GM18858 (cell line): ENCODE results near the gene SIK2.

Experiments
- ATAC-seq: cut with Tn5 transposase; IDR thresholded peaks from one replicate; pipeline ENCODE4 v1.9.1; 2021; ENCODE audit not compliant: unreplicated experiment

The SIK2 gene

DNA sequence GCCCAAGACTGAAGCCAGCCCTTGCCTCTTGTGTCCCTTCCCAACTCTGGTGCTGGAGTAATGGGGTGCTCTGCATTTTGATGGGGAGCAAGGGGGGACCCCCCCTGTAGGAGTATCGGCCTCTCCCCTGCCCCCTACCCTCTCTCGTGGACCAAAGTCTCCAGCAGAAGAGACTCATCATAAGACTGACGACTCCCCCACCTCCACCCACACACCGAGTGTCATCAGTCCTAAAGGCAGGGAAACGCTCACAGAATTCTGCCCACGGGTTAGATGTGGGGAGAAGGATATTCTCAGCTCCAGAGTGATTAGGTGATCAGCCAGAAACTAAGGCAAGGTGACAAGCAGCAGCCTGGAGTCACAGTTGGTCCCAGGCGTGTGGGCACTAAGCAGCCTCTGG is 125.2 kb downstream of the SIK2 start:
- no peak for ATAC-seq

DNA sequence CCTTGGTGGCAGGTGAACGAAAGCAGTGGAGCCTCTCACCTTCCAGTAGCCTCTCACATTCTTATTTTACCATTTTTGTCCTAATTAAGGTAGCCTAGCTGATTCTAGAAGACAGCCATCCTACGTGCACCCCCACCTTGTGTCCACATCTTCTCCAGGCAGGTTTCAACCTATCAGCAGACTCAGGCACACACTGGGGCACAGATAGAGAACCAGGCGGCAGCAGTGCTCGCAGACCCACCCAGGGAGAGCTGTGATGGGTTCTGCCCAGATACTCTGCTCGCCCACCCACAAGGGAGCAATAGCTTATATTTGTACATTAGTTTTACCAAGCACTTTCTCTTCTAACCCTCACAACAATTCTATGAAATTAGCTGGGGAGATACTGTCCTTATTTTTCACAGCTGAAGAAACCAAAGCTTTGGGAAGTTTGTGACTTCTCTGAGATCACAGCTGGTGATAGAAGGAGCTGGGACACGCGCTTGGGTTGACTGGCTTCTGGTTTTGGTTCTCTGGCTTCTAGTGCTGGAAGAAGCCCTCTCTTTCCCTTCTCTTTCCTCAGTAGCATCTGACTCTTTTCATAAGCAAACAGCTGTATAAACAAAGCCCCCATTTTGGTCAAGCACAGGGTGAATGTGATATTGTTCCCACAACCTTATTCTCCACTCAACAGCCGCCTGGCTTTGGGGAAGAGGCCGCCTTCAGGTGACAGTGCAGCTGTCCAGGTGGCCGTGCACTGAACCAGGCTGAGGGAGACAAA is 127.0 kb downstream of the SIK2 start:
- ATAC-seq: no peak

DNA sequence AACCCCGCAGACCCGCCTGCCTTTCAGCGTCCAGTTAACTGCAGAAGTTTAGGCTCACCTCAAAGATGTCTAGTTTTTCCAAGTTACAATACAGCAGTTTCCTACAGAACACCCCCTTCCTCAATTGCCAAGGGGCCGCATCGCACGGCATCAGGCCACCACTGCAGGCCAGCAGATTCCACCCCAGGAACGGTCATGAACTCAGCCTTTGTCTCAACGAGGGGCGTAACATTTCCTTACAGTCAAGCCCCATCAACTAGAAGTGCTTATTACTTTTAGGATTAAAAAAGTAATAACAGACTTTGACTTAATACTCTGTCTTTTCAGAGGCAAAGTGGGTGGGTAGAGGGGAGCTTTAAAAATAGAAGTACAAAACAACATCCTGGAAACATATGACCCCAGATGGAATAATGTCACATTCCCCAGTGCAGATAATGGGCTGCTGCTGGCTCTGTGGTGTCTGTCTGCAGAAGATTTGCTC is 127.6 kb downstream of the SIK2 start:
- ATAC-seq: no peak

DNA sequence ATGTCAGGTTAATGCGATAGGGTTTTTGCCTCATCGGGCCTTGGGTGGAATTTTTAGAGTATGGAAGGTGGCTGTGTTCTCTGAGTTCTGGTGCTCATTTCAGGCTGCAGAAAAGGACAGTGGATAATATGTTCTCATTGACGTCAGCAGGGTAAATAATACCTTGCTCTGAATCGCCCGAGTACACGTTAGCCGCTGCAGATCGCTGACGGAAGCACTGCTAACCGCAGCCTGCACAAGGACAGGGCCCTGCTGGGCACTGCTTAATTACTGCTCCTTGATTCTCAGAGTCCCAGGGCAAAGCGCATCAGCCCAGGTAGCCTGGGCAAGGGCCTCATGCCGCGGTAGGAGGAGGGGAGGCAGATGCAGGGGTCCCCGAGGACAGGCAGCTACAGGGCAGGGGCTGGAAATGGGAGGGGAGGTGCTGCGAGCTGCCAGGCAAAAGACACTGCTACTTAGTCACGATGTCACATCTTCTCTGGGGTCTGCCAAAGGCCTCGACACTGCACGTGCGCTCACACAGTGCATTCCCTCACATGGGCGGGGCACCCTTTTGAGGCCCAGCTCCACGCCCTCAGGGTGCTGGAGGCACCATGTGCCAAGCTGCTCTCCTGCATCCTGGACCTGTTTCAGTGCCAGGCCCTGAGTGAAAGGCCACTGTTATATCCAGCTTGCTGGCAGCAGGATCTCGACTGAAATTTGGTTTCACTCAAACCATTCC is 128.8 kb downstream of the SIK2 start:
- no peak for ATAC-seq

DNA sequence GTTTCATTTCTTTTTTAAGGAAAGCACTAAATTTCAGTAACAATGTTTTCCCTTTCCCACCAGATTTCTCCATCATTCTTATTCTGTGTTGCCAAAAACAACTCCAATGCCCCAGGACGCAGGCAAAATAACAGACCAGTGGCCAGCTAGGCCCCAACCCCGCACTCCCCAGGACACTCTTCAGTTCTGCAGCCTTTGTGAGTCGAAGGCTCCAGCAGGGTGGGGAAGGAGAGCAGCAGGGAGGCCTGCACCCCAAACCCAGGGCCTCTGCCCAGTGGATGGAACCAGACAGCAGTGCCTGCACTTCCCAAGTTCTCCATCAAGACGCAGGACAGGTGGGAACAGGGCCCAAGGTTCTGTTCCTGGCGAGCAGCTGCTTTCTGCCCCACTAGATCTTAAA is 129.6 kb downstream of the SIK2 start:
- no peak for ATAC-seq

DNA sequence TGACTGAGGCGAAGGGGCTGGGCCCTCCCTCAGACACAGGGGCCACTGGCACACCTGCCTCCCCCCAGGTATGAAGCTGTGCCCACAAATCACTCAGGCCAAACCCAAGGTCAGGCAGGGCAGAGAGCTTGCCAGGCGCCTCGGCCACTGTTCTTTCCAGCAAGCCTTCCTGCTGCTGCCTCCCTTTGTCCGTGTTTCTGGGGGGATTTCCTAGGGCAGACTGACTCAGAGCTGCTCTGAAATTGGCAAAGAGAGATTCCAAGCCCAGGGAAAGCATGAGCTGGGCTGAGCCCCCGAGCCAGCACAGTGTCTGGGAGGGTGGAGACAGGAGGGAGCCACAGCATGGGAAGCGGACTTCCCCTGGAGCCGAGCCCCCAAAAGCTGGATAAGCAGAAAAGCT is 130.8 kb downstream of the SIK2 start:
- no peak for ATAC-seq

DNA sequence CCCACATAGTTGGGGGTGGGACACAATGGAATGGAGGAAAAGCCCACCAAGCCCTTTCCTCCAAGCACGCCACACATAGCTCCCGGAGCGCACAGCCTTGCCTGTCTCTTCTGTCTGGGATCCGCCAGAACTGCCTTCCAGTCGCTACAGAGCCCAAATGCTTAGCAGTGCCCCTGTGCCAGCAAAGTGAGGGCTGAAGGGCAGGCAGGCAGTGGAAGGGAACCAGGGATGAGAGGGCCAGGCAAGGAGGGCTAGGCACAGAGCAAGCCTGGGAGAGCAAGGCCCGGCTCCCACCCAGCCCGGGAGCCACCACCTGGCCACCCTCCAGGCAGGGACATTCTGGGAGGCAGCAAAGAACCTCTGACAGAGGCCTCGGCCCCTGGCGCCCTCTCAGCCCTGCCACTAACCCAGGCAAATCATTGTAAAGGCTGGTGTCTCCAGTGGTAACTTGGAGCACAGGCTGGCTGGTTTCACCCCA is 131.4 kb downstream of the SIK2 start:
- no peak for ATAC-seq

DNA sequence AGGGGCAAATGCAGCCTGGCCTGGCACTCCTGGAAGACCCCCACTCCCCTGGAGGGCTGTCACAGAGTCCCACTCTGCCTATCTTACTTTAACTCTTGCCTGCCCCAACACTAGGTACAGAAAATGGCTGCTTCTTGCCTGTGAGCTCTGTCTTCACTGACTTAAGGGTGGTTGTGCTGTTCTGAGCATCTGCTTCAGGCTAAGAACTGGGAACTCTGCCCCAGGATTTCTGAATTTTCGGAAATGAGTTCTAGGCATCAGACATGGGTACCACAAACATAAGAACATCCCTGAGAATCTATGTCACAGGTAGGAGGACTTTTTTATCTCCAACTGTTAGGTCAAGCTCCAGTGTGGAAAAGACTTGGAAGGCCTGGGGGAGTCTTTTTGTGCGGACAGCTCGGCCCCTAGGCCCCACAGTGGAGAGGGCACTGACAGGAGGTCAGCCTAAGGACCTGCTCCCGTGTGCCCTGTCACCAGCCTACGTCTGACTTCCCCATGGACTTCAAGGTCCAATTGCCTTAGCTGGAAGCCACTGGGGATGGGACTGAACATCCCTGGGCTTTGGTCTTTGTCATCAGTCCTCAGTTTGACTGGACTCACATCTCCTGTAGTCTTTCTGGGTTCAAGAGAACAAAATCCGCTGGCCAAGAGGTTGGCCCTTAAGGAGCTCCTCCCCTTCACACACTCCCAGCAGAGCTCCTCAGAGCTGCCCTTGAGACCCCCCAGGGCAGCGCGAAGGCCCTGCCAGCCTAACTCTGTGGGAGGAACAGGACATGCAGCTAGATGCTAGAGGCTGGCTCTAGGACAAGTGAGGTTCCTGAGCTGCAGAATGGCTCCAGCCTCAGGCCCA is 132.1 kb downstream of the SIK2 start:
- no peak for ATAC-seq

DNA sequence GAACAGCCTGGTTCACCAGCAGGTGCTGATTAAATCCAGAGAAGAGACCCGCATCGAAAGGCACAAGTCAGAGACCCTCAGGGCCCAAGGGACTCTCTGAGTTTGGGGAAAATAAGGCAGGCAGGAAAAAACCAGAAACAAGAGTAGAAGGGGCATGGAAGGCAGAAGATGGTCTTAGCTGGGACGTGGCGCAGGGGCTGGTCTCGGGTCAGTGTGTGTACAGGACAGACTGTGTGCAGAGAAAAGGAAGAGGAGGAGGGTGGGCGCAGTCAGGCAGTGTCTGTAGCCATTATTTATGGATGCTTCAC is 132.7 kb downstream of the SIK2 start:
- ATAC-seq: no peak

DNA sequence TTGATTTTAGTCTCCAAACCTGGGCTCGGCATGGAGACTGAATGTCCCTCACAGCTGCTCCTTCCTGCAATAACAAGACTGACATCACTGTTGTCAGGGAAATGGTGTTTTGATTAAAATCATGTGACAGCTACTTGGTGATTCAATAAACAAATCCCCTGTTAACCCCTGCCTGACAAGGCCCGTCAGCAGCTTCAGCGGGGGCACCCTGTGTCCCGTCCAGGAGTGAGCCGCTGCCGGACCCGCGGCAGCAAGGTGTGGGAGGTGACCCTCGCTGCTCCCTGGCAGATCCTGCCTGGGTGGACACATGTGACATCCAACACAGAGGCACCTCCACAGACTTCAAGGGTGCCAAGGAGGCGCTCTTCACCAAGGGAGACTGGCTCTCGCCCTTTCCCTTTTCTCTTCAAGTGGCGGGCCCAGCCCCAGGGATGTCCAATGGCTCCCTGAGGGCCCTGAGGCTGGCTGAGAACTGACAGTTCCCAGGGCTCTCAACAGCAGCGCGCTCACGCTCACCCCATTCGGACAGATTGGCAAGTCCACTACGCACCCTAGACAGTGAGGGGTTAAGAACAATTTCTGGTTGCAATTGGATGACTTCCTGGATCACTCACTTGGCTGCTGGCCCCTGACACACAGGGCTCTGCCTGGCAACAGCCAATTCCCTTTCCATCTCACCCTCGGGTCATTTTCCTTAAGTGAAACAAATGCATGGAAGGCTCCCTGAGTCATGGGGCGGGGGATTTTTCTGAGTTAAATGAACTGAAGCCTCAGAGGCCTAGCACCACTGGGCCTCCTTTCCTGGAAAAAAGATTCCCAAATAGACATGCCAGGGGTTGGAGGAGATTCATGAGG is 133.2 kb downstream of the SIK2 start:
- no peak for ATAC-seq

DNA sequence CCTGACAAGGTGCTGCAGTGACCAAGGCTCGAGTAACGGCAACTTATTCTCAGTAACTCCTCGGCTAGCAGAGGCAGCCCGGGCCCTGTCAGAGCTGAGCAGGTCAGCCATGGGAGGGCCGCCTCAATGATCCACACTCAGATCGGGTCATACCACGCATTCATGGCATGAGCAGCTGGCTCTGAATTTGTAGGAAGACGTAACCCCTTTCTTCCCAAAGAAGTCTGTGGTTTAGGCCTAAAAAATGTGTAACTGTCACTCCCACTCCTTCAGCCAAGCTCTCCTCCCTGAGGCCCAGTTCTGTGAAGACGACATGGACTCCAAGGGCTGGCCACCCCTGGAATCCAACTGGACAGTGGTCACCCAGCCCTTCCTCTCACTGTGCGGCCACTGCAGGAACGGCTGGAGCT is 133.9 kb downstream of the SIK2 start:
- no peak for ATAC-seq

DNA sequence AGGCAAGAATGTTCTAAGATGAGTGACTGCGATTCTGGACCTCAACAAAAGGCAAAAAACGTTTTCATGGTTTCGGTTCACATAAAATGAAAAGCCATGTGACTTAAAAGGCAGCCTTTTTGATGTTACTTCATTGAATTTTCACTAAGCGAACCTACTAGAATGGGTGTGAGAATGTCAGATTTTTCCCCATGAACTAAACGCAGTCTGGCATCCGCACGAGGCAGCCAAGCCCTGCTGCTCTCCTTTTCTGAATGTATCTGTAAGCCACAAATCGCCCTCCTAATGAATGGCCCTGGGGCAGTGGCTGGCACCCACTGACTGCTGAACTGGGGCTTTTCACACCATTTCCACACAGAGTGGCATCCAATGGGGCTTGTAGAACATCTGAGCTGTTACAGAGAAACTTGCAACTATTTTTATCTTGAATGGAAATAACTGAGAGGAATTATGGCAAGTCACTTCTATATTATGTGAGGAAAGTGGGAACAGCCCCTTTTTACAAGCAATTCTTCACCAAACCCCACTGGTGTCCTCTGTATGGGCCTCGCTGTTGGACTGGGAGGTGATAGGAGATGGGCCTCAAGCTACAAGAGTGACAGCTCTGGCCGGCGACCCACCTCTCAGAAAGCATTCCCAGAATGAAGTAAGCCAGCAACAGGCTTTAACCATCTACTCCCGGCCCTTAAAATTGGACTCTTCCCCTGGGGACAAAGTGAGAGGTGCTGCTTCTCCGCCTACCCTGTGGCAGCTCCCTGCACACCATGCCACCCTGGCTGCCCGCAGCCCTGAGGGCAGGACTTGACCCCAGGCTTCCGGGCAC is 134.6 kb downstream of the SIK2 start:
- ATAC-seq: no peak

DNA sequence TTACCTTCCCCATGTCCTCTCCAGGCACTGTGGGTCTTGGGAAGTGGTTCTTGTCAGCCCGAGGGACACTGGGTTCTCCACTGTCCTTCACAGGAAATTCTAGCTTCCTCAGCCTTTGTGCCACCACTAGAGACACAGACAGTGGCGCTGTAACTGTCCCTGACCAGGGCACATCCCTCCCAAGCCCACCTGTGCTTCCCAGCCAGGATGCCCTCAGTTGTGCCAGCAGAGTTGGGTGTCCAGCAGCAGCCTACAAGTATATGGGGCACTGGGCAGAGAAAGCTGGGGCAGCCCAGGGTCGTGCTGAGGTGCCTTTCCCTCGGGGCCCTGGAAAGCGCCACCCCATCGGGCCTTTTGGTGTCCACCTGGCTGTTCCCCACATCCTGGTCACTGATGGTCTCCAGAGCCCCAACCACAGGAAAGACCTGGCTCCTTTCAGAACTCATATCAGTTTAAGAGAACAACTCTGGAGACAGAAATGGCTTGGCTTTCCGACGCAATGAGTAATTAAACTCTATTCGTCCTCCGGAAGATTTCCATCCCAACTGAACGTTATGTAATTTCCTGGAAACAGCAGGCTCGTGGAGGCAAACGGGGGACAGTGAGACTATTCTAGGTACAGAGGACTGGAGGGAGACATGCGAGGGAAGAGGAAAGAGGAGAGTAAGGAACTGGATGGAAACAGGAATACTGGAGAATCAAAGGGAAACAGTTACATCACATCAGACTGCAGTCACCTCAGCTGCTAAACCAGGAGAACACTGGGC is 135.4 kb downstream of the SIK2 start:
- ATAC-seq: no peak

DNA sequence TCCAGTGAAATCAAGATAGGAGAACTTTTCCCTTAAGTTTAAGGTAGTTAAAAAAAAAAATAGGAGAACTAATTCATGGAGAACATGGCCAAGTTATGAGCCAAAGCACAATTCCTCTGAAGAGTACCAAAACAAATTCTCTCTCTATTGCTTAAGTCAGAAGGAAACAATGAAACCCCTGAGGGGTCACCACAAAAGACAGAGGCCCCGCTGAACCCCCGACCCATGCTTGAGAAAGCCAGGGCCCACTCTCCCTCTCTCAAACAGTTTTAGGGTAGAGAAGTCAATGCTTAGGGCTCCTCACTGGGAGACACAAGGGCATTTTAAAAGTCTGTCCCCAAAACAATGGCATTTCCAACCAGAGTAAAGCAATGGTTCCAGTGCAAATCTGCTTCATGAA is 137.1 kb downstream of the SIK2 start:
- ATAC-seq: no peak

DNA sequence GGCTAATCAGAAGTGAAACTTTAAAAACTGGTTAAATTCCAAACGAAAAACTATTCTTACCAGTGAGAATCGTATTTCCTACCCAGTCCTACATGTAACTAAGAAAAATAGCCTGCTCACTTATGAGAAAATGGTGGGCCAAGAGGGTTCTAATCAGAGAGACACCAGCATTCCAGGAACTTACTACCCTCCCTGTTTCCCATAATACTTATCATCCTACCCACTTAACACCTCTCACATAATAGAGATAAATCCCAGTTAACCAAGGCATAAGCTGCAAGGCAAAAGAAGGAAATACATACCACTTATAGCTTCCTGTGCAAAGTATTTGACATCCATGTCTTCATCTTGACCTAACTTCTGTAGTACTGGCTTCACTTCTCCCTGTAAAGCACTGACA is 139.5 kb downstream of the SIK2 start:
- ATAC-seq: no peak

DNA sequence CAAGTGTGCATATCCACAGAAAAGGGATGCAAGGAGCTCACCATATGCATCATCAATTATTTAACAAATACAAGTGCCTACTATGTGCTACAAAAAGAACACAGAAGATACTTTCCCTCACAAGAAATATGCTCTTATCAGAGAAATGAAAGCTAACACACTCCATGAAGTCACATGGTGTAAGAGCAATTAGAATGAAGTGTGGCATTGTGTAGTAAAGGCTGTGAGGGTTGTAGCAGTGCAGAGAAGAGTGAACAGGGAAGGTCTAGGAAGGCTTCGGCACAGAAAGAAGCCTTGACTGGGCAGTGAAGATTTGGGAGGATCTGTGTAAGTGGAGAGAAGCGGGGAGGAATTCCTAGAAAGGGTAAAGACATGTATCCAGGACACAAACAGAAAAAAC is 141.5 kb downstream of the SIK2 start:
- no peak for ATAC-seq

DNA sequence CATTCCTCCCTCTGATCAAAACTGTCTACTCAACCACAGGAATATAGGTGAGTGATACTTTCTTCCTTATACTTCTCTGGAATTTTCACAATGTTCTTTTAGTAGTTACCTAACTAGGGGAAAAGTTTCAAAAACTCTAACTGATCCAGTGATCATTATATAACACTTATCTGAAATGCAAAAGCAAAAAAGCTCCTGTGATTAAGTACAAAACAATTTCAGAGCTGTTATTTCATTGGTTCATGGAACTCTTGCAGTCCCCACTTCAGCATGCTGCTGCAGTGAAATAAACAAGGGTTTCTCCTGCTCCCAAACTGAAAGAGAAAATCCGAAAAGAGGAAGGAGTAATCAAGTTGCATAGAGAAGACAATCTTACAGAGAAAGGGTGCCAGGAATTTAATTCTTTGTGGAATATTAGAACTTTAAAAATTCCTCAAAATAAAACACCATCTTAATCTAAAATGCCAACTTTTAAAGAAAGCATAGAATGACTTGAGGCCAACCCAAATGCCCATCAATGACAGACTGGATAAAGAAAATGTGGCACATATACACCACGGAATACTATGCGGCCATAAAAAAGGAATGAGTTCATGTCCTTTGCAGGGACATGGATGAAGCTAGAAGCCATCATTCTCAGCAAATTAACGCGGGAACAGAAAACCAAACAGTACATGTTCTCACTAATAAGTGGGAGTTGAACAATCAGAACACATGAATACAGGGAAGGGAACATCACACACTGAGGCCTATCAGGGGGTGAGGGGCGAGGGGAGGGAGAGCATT is 143.7 kb downstream of the SIK2 start:
- no peak for ATAC-seq

DNA sequence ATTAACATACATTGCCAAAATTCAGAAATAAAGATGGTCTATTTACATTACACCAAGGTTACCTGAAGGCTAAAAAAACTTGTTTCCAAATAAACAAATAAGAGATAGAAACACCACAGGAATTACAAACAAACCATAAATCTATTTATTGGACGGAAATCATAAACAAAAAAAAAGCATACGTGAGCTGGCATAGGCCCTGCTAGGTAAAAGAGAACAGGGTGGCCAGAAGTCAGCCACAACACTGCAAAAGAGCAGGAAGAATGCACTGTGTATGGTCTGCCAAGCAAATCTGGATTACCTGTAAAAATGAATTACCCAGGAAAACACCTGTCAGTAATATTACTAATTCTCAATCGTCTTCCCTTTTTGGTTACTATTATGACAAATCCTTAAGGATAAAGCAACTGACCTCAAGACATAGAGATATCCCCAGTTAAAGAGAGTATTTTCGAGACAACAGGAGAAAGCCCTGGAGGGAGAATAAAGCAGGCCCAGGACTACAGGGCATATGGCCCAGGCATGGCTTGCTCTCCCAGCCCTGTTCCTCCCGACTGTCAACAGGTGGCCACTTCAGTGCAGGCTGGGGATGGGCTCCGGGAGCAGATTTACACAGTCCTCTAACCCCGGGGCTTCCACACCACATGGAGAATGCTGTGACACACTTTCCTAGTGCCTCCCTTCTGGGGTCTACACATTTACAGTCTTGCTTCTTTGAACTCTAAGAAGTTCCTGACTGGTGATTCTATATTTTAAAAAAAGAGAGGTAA is 146.0 kb downstream of the SIK2 start:
- ATAC-seq: no peak
